ENCODE data around the gene ART1. TPM values are rescaled to one million over a fixed set of nuclear protein-coding genes. Genes with fewer than 3 reads are reported as not detected.

The ART1 gene
- total and polyA plus RNA-seq, 7 donors: 0.26 to 33.0 (median 14.5) TPM

DNA sequence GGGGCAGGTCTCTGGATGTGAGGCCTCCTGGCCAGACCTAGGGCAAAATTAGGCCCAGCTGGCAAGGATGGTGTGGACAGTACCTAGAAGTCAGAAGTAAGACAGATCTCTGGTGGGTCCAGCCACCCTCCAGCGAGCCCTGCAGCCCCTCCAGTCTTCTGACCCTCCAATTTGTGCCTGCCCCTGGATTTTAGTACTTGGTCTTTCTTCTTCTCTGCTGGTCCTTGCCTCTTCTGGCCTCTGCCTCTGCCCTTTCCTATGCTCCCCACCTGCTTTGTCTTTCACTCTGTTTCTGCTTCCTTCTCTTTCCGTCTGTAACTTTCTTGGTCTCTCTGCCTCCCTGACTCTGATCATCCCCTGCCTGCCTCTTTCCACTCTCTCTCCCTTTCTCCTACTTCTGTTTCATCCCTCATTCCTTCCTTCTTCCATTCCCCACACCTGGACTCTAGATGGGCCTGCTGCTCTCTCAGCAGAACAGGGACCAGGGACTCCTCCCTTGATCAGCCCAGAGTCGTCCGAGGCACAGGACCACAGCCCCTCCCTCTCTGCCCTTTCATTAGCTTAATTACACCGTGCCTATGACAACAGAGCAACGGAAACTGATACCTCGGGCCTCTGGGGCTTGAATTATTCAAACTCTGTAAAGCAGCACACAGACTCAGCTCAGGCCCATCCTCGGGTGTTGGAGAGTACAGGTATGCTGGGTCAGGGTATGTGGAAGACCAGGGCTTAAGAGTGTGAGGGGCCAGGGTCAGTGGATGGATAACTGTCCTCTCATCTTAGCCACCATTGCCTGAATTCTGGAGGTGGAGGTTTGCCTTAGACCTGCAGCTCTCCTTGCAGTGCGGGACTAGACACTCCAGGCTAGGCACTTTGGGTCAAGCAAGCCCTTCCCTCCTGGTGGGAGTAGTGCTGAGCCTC lies 26.7 kb downstream of the ART1 start, which contains the start of gene CHRNA10:
Gene CHRNA10, minus strand, starts transcription at position 51 of the 921 bp plus-strand sequence. CDS start 72 bp downstream, outside the sequence.
- DNase-seq (no peak), ATAC-seq (peak in 2 of 4 donors; percentile 10 to 18)
- TF ChIP-seq, protein P1, sequence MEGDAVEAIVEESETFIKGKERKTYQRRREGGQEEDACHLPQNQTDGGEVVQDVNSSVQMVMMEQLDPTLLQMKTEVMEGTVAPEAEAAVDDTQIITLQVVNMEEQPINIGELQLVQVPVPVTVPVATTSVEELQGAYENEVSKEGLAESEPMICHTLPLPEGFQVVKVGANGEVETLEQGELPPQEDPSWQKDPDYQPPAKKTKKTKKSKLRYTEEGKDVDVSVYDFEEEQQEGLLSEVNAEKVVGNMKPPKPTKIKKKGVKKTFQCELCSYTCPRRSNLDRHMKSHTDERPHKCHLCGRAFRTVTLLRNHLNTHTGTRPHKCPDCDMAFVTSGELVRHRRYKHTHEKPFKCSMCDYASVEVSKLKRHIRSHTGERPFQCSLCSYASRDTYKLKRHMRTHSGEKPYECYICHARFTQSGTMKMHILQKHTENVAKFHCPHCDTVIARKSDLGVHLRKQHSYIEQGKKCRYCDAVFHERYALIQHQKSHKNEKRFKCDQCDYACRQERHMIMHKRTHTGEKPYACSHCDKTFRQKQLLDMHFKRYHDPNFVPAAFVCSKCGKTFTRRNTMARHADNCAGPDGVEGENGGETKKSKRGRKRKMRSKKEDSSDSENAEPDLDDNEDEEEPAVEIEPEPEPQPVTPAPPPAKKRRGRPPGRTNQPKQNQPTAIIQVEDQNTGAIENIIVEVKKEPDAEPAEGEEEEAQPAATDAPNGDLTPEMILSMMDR (IDR thresholded peaks at IDR 0.05): no peak
- no peaks in the 10 kb centered on the region for H3K27me3 ChIP-seq (ENCODE audit: insufficient read depth in 3 of 3, low read length in 2 of 3)
- intact Hi-C loops (cut with DNase I): no loop called here
- H3K27ac ChIP-seq: no peak within 1 kb of the TSS
- no peaks in the 10 kb centered on the region for H3K9me3 ChIP-seq
- H3K4me1 ChIP-seq: no peaks in the 10 kb centered on the region
- H3K4me3 ChIP-seq: no peak within 1 kb of the TSS
- WGBS, 3 donors: 60 to 76% (median 70%) methylated on average over 9 of the region's 9 CpGs
- H3K36me3 ChIP-seq (ENCODE audit: insufficient read depth in 1 of 2, low read depth in 1 of 2): peaks cover 5 to 91% of the 10 kb centered on the region in 2 donors

DNA sequence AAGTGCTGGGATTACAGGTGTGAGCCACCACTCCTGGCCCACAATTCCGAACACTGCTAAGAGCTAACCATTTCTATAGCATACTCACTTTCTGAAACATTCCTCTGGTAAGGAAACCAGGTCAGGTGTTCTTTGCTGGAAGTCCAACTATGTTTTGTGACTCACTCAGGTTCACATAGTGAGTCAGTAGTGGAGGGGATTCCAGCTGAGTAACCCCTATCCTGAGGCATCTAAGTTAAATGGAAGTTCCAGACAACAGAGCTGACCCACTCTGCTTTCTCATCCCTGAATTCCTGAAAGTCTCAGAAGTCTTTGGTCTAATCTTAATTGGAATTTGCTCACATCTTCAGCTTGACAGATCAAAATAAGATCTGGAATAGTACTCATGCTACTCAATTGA lies 29.3 kb downstream of the ART1 start:
- Histone ChIP-seq H3K27me3 (ENCODE audit: insufficient read depth in 3 of 3, low read length in 2 of 3) (no peaks in the 10 kb centered on the region), H3K27ac (no peak overlapping the region), H3K4me1 (no peaks in the 10 kb centered on the region), H3K9me3 (no peaks in the 10 kb centered on the region), H3K36me3 (ENCODE audit: insufficient read depth in 1 of 2, low read depth in 1 of 2) (peaks cover 6 to 95% of the 10 kb centered on the region in 2 donors), H3K4me3 (no peak overlapping the region)
- TF ChIP-seq, protein P1 (IDR thresholded peaks at IDR 0.05): no peak
- DNase-seq (no peak), ATAC-seq (peak in 3 of 4 donors; percentile 39 to 42 (median 40))
- 93 to 98% (median 95%) methylated on average over 1 of the region's 1 CpG for WGBS, 3 donors
- intact Hi-C loops (cut with DNase I): no loop called here

DNA sequence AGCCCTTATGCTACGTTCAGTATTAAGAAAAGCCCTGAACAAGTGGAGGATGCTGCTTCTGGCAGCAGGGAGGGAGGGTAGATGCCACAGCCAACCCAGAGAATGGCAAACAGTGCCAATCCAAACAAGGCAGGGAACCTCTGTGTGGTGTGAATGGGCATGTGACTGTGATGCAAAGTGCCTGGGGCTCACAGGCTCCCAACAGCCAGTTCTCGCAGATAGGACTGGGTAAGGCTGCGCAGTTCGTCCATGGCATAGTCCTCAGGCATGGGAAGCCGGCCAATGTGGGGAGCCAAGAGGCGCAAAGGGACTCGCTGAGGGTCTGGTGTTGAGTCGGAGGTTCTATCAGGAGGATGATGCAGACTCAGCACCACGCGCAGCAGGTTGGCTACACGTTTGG lies 31.0 kb downstream of the ART1 start:
- ATAC-seq: no peak
- Histone ChIP-seq H3K4me1 (no peaks in the 10 kb centered on the region), H3K4me3 (no peak overlapping the region), H3K27ac (no peak overlapping the region), H3K9me3 (no peaks in the 10 kb centered on the region), H3K36me3 (ENCODE audit: insufficient read depth in 1 of 2, low read depth in 1 of 2) (peaks cover 16 to 100% of the 10 kb centered on the region in 2 donors), H3K27me3 (ENCODE audit: insufficient read depth in 3 of 3, low read length in 2 of 3) (no peaks in the 10 kb centered on the region)
- 94 to 96% (median 95%) methylated on average over 11 of the region's 11 CpGs for WGBS, 3 donors
- TF ChIP-seq, protein P1 (IDR thresholded peaks at IDR 0.05): no peak
- DNase-seq: no peak
- intact Hi-C loops (cut with DNase I): no loop called here

DNA sequence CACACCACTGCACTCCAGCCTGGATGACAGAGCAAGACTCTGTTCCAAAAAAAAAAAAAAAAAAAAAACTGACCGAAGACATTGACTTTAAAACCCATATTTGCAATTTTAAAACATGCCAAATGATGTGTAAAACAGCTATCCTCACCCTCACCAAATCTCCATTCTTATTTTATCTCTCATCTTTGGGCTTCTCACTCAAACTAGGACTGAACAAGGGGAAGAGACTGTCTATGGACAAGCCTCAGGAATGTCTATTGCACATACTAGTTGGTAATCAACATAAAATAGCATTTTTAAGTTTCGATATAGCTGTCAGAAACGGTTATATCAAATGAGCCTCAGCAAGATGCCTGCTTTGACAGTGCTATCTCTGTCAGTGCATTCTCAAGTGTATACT lies 34.1 kb downstream of the ART1 start:
- DNase-seq (no peak), ATAC-seq (no peak)
- 94 to 97% (median 95%) methylated on average over 3 of the region's 3 CpGs for WGBS, 3 donors
- Histone ChIP-seq H3K27me3 (ENCODE audit: insufficient read depth in 3 of 3, low read length in 2 of 3) (no peaks in the 10 kb centered on the region), H3K9me3 (no peaks in the 10 kb centered on the region), H3K36me3 (ENCODE audit: insufficient read depth in 1 of 2, low read depth in 1 of 2) (peaks cover 26 to 97% of the 10 kb centered on the region in 2 donors), H3K4me3 (no peak overlapping the region), H3K27ac (no peak overlapping the region), H3K4me1 (no peaks in the 10 kb centered on the region)
- TF ChIP-seq, protein P1 (IDR thresholded peaks at IDR 0.05): no peak
- intact Hi-C loops (cut with DNase I): no loop called here
